Upper lobe of left lung (tissue), 4 donors: Measurements from ENCODE around the gene GAS2.

Experiments used
- CTCF ChIP-seq, 6 experiments: fragments of 450-650 bp in 4 of 6; fragments of 200-600 bp in 2 of 6; sonication (generic) in 2 of 6; IDR thresholded peaks; one replicate each; pipeline ENCODE4 v1.5.1; 2016 to 2019; ENCODE audit warnings: antibody characterized with exemption in 6 of 6
- POLR2A ChIP-seq, 4 donors: fragments of 450-650 bp; IDR thresholded peaks; one replicate each; pipeline ENCODE4 v1.5.1; 2016 to 2017; ENCODE audit warnings: antibody characterized with exemption in 4 of 4, mild to moderate bottlenecking in 2 of 4

GRCh38 chr11:22659783-22660182 is 6.6 kb upstream of the GAS2 start:
- no peak for TF ChIP-seq CTCF (IDR thresholded peaks at IDR 0.05)
- TF ChIP-seq POLR2A (IDR thresholded peaks at IDR 0.05): no peak
